Left ventricle myocardium inferior (tissue), 1 donor: ENCODE data around the gene RBBP6. TPM values are rescaled to one million over a fixed set of nuclear protein-coding genes. Genes with fewer than 3 reads are reported as not detected.

Experiments used
- DNase-seq: peaks from one replicate; pipeline ENCODE4 v3.0.0-alpha.2; 2020
- H3K27ac ChIP-seq: fragments of 200-600 bp; replicated peaks from 2 replicates; pipeline ENCODE4 v1.8.0; 2021
- H3K27me3 ChIP-seq: fragments of 200-600 bp; 2 replicates; pipeline ENCODE4 v1.8.0; 2021; ENCODE audit warnings: low read depth
- H3K36me3 ChIP-seq: fragments of 200-600 bp; 2 replicates; pipeline ENCODE4 v1.8.0; 2021
- H3K4me1 ChIP-seq: fragments of 200-600 bp; 2 replicates; pipeline ENCODE4 v1.8.0; 2021
- H3K4me3 ChIP-seq: fragments of 200-600 bp; 2 replicates; pipeline ENCODE4 v1.8.0; 2021; ENCODE audit warnings: mild to moderate bottlenecking, moderate library complexity
- H3K9me3 ChIP-seq: fragments of 200-600 bp; replicated peaks from 2 replicates; pipeline ENCODE4 v1.8.0; 2021
- CTCF ChIP-seq: fragments of 200-600 bp; IDR thresholded peaks from 2 replicates; pipeline ENCODE4 v1.8.0; 2021; ENCODE audit warnings: antibody characterized with exemption, mild to moderate bottlenecking, borderline replicate concordance
- intact Hi-C: fragments of 100-400 bp; cut with micrococcal nuclease; formaldehyde crosslinking; loops from one replicate; pipeline ENCODE4 v1.11.0; 2022
- total RNA-seq: library from RNA; stranded (reverse); fragmentation: NEBNext Ultra II Directional; extraction: Animal tissue kit (Norgen Biotek cat#: 25700); gene quantifications from one replicate; pipeline ENCODE4 v1.2.1, GENCODE V29; 2021
- donor health status: DM: no; HTN: yes; CAD: no; lungs with severe emphysema.

The RBBP6 gene
- total RNA-seq, 1 donor from 2014 or later = 33.4 TPM

- no peaks in the 10 kb centered on the region for H3K9me3 ChIP-seq
- intact Hi-C loops = no loop called here
- DNase-seq = no peak
- TF ChIP-seq CTCF = no peak
- H3K36me3 ChIP-seq = peaks cover 53% of the 10 kb centered on the region
- no peak overlapping the region for H3K27ac ChIP-seq
- no peak overlapping the region for H3K4me3 ChIP-seq
- peaks cover 49% of the 10 kb centered on the region for H3K4me1 ChIP-seq
- H3K27me3 ChIP-seq = no peaks in the 10 kb centered on the region
Measured at GRCh38 chr16:24552705-24553246, 13.4 kb downstream of the RBBP6 start.

GRCh38 chr16:24553983-24554382 lies 14.6 kb downstream of the RBBP6 start:
- no peak overlapping the region for H3K4me3 ChIP-seq
- peaks cover 50% of the 10 kb centered on the region for H3K36me3 ChIP-seq
- TF ChIP-seq CTCF = no peak
- no peaks in the 10 kb centered on the region for H3K27me3 ChIP-seq
- intact Hi-C loops = no loop called here
- peaks cover 49% of the 10 kb centered on the region for H3K4me1 ChIP-seq
- no peak for DNase-seq
- no peaks in the 10 kb centered on the region for H3K9me3 ChIP-seq
- H3K27ac ChIP-seq = no peak overlapping the region

- H3K27ac ChIP-seq = no peak overlapping the region
- H3K4me3 ChIP-seq = no peak overlapping the region
- no peaks in the 10 kb centered on the region for H3K9me3 ChIP-seq
- DNase-seq = no peak
- intact Hi-C loops = no loop called here
- H3K36me3 ChIP-seq = peaks cover 51% of the 10 kb centered on the region
- H3K4me1 ChIP-seq = peaks cover 49% of the 10 kb centered on the region
- H3K27me3 ChIP-seq = no peaks in the 10 kb centered on the region
- TF ChIP-seq CTCF = no peak
Measured at GRCh38 chr16:24555346-24555872, 16.0 kb downstream of the RBBP6 start.

GRCh38 chr16:24562811-24563210 lies 23.4 kb downstream of the RBBP6 start:
- no peaks in the 10 kb centered on the region for H3K27me3 ChIP-seq
- intact Hi-C loops = loop anchor here (10.0 kb wide), 1 partner anchor 242 kb away; no protein-coding TSS in a partner anchor
- TF ChIP-seq CTCF = no peak
- H3K4me1 ChIP-seq = no peaks in the 10 kb centered on the region
- H3K9me3 ChIP-seq = no peaks in the 10 kb centered on the region
- H3K27ac ChIP-seq = no peak overlapping the region
- peaks cover 97% of the 10 kb centered on the region for H3K36me3 ChIP-seq
- no peak overlapping the region for H3K4me3 ChIP-seq
- no peak for DNase-seq

- Histone ChIP-seq H3K36me3 (peaks cover 92% of the 10 kb centered on the region), H3K27me3 (no peaks in the 10 kb centered on the region), H3K9me3 (no peaks in the 10 kb centered on the region), H3K27ac (no peak overlapping the region), H3K4me3 (no peak overlapping the region), H3K4me1 (no peaks in the 10 kb centered on the region)
- peak; percentile 33 for TF ChIP-seq CTCF
- intact Hi-C loops = loop anchor here (10.0 kb wide), 1 partner anchor 236 kb away; no protein-coding TSS in a partner anchor
- DNase-seq = no peak
Measured at GRCh38 chr16:24568392-24568791, 29.0 kb downstream of the RBBP6 start.
